Colonic mucosa (tissue), 4 donors: ENCODE data around the gene PTER. TPM values are rescaled to one million over a fixed set of nuclear protein-coding genes. Genes with fewer than 3 reads are reported as not detected.

ENCODE experiments used
- DNase-seq: peaks from one replicate; pipeline ENCODE4 v3.0.0-alpha.2; 2020
- H3K27ac ChIP-seq: fragments of 200-600 bp; one replicate; pipeline ENCODE4 v1.8.0; 2021
- H3K27me3 ChIP-seq: fragments of 200-600 bp; one replicate; pipeline ENCODE4 v1.8.0; 2021
- H3K36me3 ChIP-seq: fragments of 200-600 bp; one replicate; pipeline ENCODE4 v1.8.0; 2021
- H3K4me1 ChIP-seq: fragments of 200-600 bp; one replicate; pipeline ENCODE4 v1.8.0; 2021; ENCODE audit warnings: mild to moderate bottlenecking
- H3K4me3 ChIP-seq: fragments of 200-600 bp; one replicate; pipeline ENCODE4 v1.8.0; 2021
- H3K9ac ChIP-seq, 2 donors: one replicate each; pipeline ENCODE4 v1.7.0; 2013; ENCODE audit warnings: control low read depth in 2 of 2, low read depth in 2 of 2, low read length in 2 of 2
- H3K9me3 ChIP-seq: fragments of 200-600 bp; one replicate; pipeline ENCODE4 v1.8.0; 2021
- intact Hi-C: fragments of 100-400 bp; cut with DNase I; formaldehyde crosslinking; loops from one replicate; pipeline ENCODE4 v1.14.1; 2022
- total RNA-seq, 2 donors: library from RNA; stranded (reverse); fragmentation: NEBNext Ultra II Directional in 1 of 2; extraction: Animal tissue kit (Norgen Biotek cat#: 25700) in 1 of 2; gene quantifications; one replicate each; pipeline ENCODE4 v1.2.1, GENCODE V29; 2021
- TF ChIP-seq, protein P1 (sequence below): fragments of 200-600 bp; IDR thresholded peaks from one replicate; pipeline ENCODE4 v1.8.0; 2022; ENCODE audit warnings: antibody characterized with exemption, mild to moderate bottlenecking
- donor health status: healthy.
- donor health status: DM: no; HTN: no; CAD: no.
- donor health status: DM: no; HTN: no; CAD: no.

The PTER gene
- total RNA-seq, 2 donors from 2014 or later, result 14.1 to 20.5 TPM

DNA sequence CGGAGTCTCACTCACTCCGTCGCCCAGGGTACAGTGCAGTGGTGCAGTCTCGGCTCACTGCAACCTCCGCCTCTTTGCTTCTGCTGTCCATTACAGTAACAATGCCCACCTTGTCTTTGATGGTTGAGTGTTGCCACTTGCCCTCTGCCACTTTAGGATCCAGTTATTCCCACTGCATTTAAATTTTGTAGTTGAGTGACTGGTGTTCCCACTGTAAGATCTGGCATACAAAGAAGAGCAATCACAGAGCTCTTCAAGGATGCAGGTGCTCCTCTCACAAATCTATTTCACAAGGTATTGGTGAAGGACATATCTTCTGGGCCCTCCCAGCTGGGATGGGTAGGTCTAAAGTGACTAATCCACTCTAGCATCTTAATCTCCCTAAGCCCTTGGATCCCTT is 12.6 kb downstream of the PTER start:
- intact Hi-C loops, result no loop called here
- no peaks in the 10 kb centered on the region for H3K9me3 ChIP-seq
- no peak for DNase-seq
- no peak overlapping the region for H3K4me3 ChIP-seq
- H3K9ac ChIP-seq, result no peak overlapping the region
- no peak overlapping the region for H3K27ac ChIP-seq
- TF ChIP-seq, protein P1, sequence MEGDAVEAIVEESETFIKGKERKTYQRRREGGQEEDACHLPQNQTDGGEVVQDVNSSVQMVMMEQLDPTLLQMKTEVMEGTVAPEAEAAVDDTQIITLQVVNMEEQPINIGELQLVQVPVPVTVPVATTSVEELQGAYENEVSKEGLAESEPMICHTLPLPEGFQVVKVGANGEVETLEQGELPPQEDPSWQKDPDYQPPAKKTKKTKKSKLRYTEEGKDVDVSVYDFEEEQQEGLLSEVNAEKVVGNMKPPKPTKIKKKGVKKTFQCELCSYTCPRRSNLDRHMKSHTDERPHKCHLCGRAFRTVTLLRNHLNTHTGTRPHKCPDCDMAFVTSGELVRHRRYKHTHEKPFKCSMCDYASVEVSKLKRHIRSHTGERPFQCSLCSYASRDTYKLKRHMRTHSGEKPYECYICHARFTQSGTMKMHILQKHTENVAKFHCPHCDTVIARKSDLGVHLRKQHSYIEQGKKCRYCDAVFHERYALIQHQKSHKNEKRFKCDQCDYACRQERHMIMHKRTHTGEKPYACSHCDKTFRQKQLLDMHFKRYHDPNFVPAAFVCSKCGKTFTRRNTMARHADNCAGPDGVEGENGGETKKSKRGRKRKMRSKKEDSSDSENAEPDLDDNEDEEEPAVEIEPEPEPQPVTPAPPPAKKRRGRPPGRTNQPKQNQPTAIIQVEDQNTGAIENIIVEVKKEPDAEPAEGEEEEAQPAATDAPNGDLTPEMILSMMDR, result no peak
- no peaks in the 10 kb centered on the region for H3K4me1 ChIP-seq
- H3K27me3 ChIP-seq, result no peaks in the 10 kb centered on the region
- H3K36me3 ChIP-seq, result no peaks in the 10 kb centered on the region

DNA sequence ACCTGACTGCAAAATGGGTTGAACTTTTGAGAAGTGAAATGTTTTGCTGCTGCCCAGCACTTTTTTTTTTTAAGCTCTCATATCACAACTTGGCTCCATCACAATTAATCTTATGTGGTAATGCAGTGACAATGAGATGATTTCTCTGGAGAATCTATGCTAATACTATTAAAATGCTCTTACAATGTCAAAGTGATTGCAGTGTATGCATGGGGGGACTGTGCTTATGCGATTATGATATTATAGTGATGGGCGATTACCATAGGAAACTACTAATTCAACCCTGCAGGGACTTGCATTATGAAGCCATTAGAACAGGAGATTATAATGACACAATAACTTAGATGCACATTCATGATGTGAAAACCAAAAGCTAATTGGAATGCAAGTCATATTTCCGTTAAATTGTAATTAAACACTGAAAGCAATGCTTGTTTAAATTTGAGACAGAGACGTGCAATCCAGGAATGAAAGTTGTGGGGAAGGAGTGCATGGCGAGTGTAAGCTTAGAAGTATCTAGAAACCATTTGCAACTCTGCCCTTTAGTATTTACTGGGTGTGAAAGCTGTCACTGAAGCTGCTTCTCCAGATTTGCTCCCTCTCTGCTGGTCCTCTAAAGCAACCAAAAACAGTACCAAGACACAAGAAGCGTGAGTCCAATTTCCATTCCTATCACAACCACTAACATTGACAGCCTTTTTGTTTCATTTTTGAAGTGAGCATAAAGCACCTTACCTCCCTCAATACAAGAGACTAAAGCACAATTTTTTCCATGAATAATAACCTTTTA is 21.6 kb downstream of the PTER start:
- no peak for DNase-seq
- H3K27ac ChIP-seq, result no peak overlapping the region
- no peak overlapping the region for H3K4me3 ChIP-seq
- no peak overlapping the region for H3K9ac ChIP-seq
- H3K4me1 ChIP-seq, result no peaks in the 10 kb centered on the region
- intact Hi-C loops, result no loop called here
- TF ChIP-seq, protein P1, result no peak
- no peaks in the 10 kb centered on the region for H3K27me3 ChIP-seq
- H3K36me3 ChIP-seq, result no peaks in the 10 kb centered on the region
- no peaks in the 10 kb centered on the region for H3K9me3 ChIP-seq

DNA sequence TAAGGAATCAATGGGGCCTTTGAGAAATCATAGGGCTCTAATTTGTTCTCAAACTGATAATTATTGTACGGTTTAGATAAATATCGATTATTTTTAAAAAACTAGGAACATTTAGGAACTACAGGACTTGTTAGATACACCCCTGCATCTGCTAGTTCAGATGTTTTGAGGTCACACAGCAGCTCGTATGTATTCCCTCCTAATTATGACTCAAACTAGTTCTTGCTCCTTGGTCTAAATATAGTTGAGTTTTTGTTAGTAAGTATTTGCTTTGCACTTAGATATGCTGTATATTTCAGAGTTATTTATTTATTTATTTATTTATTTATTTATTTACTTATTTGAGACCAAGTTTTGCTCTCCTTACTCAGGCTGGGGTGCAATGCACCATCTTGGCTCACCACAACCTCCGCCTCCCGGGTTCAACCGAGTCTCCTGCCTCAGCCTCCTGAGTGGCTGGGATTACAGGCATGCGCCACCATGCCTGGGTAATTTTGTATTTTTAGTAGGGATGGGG is 22.7 kb downstream of the PTER start:
- no peak for DNase-seq
- Histone ChIP-seq H3K27me3 (no peaks in the 10 kb centered on the region), H3K4me1 (no peaks in the 10 kb centered on the region), H3K9ac (no peak overlapping the region), H3K36me3 (no peaks in the 10 kb centered on the region), H3K9me3 (no peaks in the 10 kb centered on the region), H3K27ac (no peak overlapping the region), H3K4me3 (no peak overlapping the region)
- intact Hi-C loops, result no loop called here
- TF ChIP-seq, protein P1, result no peak

DNA sequence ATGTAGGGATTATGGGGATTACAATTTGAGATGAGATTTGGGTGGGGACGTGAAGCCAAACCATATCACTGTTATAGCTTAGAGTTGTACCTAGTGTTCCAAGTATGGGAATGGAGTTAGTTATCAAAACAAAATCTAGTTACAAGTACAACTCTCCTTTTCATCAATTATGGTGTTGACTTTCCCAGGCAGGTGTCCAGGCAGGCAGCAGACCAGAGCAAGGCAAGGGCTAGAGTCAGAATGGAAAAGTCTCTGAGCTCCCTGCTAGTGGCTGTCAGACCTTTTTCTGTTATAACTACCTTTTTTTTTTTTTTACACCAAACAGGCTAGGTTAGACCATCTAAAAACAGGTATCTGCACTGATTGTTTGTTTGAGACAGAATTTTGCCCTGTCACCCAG is 29.2 kb downstream of the PTER start:
- no peak overlapping the region for H3K9ac ChIP-seq
- H3K27ac ChIP-seq, result no peak overlapping the region
- TF ChIP-seq, protein P1, result no peak
- H3K36me3 ChIP-seq, result no peaks in the 10 kb centered on the region
- DNase-seq, result no peak
- H3K4me1 ChIP-seq, result no peaks in the 10 kb centered on the region
- H3K27me3 ChIP-seq, result no peaks in the 10 kb centered on the region
- no peak overlapping the region for H3K4me3 ChIP-seq
- intact Hi-C loops, result no loop called here
- H3K9me3 ChIP-seq, result no peaks in the 10 kb centered on the region

DNA sequence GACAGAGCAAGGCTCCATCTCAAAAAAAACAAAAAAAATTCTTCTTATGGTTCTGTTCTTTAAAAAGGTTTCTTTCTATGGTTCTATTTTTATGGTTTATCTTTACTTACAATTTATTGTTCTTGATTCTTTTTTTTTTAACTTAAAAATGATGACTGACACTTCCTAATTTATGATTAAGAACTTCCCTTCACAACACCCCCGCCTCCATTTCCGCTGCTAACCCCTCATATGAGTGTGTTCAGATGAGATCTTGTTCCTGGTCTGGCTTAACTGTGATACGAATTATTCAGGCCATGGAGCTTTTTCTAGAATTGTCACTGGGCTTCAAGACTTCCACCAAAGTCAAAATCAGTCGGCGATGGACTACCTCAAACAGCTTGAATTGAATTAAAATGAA is 33.9 kb downstream of the PTER start:
- no peak overlapping the region for H3K27ac ChIP-seq
- no peak overlapping the region for H3K9ac ChIP-seq
- no peaks in the 10 kb centered on the region for H3K27me3 ChIP-seq
- H3K9me3 ChIP-seq, result no peaks in the 10 kb centered on the region
- H3K4me1 ChIP-seq, result no peaks in the 10 kb centered on the region
- intact Hi-C loops, result no loop called here
- TF ChIP-seq, protein P1, result no peak
- no peak for DNase-seq
- no peaks in the 10 kb centered on the region for H3K36me3 ChIP-seq
- H3K4me3 ChIP-seq, result no peak overlapping the region
